Neural cell (in vitro differentiated cells): ENCODE data around the gene FBXO42.

Experiments used
- CTCF ChIP-seq: fragments of 450-650 bp; IDR thresholded peaks from 2 replicates; pipeline ENCODE4 v1.5.1; 2014; ENCODE audit warnings: antibody characterized with exemption, mild to moderate bottlenecking, moderate library complexity; ENCODE audit not compliant: poor library complexity, severe bottlenecking
- EP300 ChIP-seq: fragments of 450-650 bp; conservative IDR thresholded peaks from 2 replicates; pipeline ENCODE4 v1.6.1; 2014; ENCODE audit warnings: antibody characterized with exemption, mild to moderate bottlenecking, moderate library complexity; ENCODE audit not compliant: poor library complexity, severe bottlenecking
- POLR2AphosphoS5 ChIP-seq: IDR thresholded peaks from 2 replicates; pipeline ENCODE4 v1.6.1; 2012
- SMC3 ChIP-seq: fragments of 450-650 bp; conservative IDR thresholded peaks from 2 replicates; pipeline ENCODE4 v1.6.1; 2014; ENCODE audit warnings: antibody characterized with exemption, mild to moderate bottlenecking, moderate library complexity; ENCODE audit not compliant: poor library complexity

DNA sequence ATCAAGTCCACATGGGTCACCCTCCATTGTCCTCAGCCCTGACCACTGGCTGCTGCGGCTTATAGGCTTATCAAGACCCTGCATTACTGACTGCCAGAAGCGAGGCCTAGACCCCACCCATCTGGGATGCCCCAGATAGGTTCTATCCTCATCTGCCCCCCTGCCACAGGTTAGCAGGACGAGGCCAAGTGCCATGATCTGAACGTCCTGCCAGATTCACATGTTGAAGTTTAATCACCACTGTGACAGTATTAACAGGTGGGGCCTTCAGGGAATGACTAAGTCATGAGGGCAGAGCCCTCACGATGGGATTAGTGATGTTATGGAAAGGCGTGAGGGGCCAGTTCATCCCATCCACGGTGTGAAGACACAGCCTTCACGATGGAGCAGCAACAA is 109.1 kb downstream of the FBXO42 start:
- TF ChIP-seq CTCF (no peak), POLR2AphosphoS5 (no peak), EP300 (no peak), SMC3 (no peak)
